ENCODE results near the gene UCKL1.
"Not testable (repeated sequence)": the region's sequence is repeated elsewhere in the genome, so short reads cannot be mapped to it uniquely, and the experiment has no call there.

The UCKL1 gene

DNA sequence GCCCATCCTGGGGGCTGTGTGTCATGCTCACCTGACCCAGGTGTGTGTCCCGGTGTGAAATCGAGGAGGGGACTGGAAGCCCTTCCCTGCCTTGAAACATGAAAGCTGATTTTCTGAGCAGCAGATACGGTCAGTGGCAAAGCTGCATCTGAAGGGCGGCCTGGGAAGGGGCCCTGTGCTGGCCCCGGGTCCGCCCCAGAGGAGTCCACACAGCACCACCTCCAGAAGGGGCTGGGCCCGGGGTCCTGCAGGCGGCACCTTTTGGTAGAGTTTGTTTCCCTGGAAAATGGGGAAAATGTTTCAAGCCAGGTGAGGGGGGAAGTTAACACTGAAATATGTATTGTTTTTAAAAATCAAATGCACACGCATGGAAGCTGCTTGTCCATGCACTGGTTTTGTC lies 20.8 kb downstream of the UCKL1 start:
- TF ChIP-seq CTCF (IDR thresholded peaks at IDR 0.05; ENCODE audit: low read depth, low read length), result no peak
- no peak for DNase-seq (ENCODE audit: low read depth in 2 of 2)
- no peak overlapping the region for H3K4me3 ChIP-seq (replicated peaks in 1 of 2; ENCODE audit: low read depth in 2 of 2, low read length in 2 of 2)

- TF ChIP-seq CTCF (IDR thresholded peaks at IDR 0.05; ENCODE audit: low read depth, low read length), result peak; percentile 41
- no peak for DNase-seq (ENCODE audit: low read depth in 2 of 2)
Observed at GRCh38 chr20:63934271-63935068, 21.7 kb downstream of the UCKL1 start.

DNA sequence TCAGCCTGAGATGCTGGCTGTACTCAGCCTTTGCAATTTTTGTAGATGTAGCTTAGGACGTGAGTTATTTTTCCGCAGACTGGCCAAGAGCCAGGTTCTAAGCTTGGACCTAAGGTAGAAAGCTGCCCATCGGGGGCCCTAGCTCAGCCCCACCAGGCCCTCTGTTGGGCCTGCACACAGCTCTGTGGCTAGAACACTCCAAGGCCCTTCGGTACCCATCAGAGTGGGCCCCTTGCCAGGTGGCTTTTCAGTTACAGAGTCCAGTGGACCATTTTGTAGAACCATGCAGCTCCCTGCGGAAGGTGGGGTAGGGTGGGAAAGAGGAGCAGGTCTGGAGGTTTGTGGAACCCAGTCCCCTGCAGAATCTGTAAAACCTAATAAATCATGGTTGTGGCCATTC lies 22.6 kb downstream of the UCKL1 start:
- DNase-seq (ENCODE audit: low read depth in 2 of 2), result no peak
- no peak for TF ChIP-seq CTCF (IDR thresholded peaks at IDR 0.05; ENCODE audit: low read depth, low read length)
- no peak overlapping the region for H3K4me3 ChIP-seq (replicated peaks in 1 of 2; ENCODE audit: low read depth in 2 of 2, low read length in 2 of 2)

More at GRCh38 chr20:63934271-63935068, 21.7 kb downstream of the UCKL1 start:
- no peak overlapping the region for H3K4me3 ChIP-seq (replicated peaks in 1 of 2; ENCODE audit: low read depth in 2 of 2, low read length in 2 of 2)

DNA sequence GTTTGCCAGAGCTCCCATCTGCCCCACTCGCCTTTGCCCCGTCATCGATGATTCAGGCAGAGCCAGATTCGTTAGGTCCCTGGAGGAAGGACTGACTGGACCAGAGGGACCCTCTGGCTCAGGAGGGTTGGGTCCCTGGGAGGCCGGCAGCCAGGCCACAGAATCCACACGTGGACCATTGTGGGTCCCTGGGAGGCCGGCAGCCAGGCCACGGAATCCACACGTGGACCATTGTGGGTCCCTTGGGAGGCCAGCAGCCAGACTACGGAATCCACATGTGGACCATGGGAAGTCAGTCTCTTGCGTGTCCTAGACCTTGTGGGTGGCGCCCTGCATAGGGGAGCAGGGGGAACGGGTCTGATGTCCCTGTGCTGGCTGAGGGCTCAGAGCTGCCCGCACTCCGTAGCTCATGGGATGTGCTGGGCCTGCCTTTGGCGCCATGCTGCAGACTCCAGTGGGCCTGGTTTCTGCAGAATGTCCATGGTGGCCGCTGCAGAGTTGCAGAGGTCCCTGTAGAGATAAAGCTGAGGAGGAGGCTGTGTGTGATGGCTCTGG lies 23.5 kb downstream of the UCKL1 start:
- H3K4me3 ChIP-seq (replicated peaks in 1 of 2; ENCODE audit: low read depth in 2 of 2, low read length in 2 of 2), result no peak overlapping the region
- DNase-seq (ENCODE audit: low read depth in 2 of 2), result no peak
- no peak for TF ChIP-seq CTCF (IDR thresholded peaks at IDR 0.05; ENCODE audit: low read depth, low read length)

DNA sequence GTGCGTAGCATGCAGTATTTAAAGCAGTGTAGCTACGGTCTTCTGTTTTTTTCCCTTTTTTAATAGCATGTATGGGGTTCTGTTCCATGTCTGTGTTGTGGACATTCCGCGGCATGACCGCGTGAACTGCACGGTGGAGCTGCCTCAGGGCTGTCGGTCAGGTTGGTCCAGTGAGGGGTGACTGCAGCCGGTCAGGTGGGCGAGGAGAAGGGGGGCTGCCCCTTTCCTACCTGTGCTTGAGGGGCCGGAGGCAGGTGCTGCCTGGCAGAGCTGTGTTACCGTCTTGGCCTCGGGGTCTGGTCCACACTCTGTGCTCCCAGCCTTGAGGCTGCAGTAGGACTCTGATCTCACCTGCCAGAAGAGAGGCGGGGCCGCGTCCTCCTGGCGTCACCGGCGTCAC lies 24.5 kb downstream of the UCKL1 start:
- H3K4me3 ChIP-seq (replicated peaks in 1 of 2; ENCODE audit: low read depth in 2 of 2, low read length in 2 of 2), result no peak overlapping the region
- DNase-seq (ENCODE audit: low read depth in 2 of 2), result no peak
- TF ChIP-seq CTCF (IDR thresholded peaks at IDR 0.05; ENCODE audit: low read depth, low read length), result no peak

DNA sequence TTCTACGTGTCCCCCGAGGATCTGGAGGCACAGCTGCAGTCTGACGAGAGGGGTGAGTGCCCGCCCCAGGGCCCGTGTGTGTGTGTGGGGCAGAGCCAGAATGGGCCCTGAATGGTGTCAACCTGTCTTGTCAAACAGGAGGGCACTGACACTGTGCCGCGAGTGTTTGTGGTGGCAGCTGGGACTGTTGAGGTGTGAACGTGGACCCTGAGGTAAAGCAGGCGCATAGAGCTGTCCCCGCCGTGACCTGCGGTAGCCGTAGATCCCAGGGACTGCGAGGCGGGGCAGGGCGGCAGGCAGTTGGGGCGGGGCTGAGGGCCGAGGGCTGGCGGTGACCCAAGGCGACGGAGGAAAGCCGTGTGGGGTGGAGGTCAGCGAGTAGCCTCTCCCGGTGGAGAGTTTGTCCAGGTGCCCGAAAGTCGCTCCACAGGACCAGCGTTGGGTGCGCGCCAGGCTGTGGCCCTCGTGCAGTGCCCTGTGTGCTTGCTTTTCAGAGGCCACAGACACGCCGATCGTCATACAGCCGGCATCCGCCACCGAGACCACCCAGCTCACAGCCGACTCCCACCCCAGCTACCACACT lies 25.2 kb downstream of the UCKL1 start:
- no peak overlapping the region for H3K4me3 ChIP-seq (replicated peaks in 1 of 2; ENCODE audit: low read depth in 2 of 2, low read length in 2 of 2)
- no peak for TF ChIP-seq CTCF (IDR thresholded peaks at IDR 0.05; ENCODE audit: low read depth, low read length)
- DNase-seq (ENCODE audit: low read depth in 2 of 2), result no peak

DNA sequence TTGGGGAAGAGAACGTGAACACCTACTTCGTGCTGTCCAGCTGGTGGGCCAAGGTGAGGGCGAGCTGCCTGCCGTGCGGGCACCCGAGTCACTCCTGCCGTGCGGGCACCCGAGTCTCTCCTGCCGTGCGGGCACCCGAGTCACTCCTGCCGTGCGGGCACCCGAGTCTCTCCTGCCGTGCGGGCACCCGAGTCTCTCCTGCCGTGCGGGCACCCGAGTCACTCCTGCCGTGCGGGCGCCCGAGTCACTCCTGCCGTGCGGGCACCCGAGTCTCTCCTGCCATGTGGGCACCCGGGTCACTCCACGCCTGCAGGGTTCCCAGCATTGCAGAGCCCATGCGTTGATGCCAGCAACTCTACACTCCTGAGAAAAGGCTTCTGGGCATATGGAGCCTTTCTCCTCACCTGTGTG lies 26.7 kb downstream of the UCKL1 start:
- not testable (repeated sequence) for DNase-seq (ENCODE audit: low read depth in 2 of 2); H3K4me3 ChIP-seq (replicated peaks in 1 of 2; ENCODE audit: low read depth in 2 of 2, low read length in 2 of 2)
